ENCODE results near the gene SHB. TPM values are rescaled to one million over a fixed set of nuclear protein-coding genes. Genes with fewer than 3 reads are reported as not detected.

Gene SHB
- total RNA-seq, 1 experiment from 2014 or later: 20.7 TPM

- BruUV-seq (replicated peaks): no TSS peak
- H3K4me1 ChIP-seq (ENCODE audit: insufficient read depth, low read length, poor library complexity, severe bottlenecking): peaks cover 42% of the 10 kb centered on the region
- H3K36me3 ChIP-seq (ENCODE audit: insufficient read depth, low read length, poor library complexity, severe bottlenecking): no peaks in the 10 kb centered on the region
- H3K4me3 ChIP-seq (ENCODE audit: low read depth, low read length, poor library complexity, severe bottlenecking): no peak overlapping the region
- H3K27me3 ChIP-seq (replicated peaks; ENCODE audit: insufficient read depth, low read depth, low read length, poor library complexity): no peaks in the 10 kb centered on the region
- H3K9me3 ChIP-seq (ENCODE audit: low read depth, low read length, poor library complexity, severe bottlenecking): no peaks in the 10 kb centered on the region
- intact Hi-C loops (cut with micrococcal nuclease; ENCODE audit: unreplicated experiment): no loop called here
- TF ChIP-seq, protein P1, sequence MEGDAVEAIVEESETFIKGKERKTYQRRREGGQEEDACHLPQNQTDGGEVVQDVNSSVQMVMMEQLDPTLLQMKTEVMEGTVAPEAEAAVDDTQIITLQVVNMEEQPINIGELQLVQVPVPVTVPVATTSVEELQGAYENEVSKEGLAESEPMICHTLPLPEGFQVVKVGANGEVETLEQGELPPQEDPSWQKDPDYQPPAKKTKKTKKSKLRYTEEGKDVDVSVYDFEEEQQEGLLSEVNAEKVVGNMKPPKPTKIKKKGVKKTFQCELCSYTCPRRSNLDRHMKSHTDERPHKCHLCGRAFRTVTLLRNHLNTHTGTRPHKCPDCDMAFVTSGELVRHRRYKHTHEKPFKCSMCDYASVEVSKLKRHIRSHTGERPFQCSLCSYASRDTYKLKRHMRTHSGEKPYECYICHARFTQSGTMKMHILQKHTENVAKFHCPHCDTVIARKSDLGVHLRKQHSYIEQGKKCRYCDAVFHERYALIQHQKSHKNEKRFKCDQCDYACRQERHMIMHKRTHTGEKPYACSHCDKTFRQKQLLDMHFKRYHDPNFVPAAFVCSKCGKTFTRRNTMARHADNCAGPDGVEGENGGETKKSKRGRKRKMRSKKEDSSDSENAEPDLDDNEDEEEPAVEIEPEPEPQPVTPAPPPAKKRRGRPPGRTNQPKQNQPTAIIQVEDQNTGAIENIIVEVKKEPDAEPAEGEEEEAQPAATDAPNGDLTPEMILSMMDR (conservative IDR thresholded peaks at IDR 0.05; ENCODE audit: low read depth, low read length): no peak; the same call in 1 of the 2 replicates
- TF ChIP-seq EZH2 (IDR thresholded peaks at IDR 0.05; ENCODE audit: borderline replicate concordance, low read depth, low read length, poor library complexity, severe bottlenecking): no peak
- no peak overlapping the region for H3K27ac ChIP-seq (ENCODE audit: low read depth, low read length, poor library complexity, severe bottlenecking)
- CTCF ChIA-PET: no interaction called here
- POLR2A ChIA-PET (ENCODE audit: low non-redundant PET): no interaction called here
- no peak for DNase-seq (ENCODE audit: low spot score)
Measured at GRCh38 chr9:38000332-38000731, 68.7 kb downstream of the SHB start.

- Histone ChIP-seq H3K4me1 (ENCODE audit: insufficient read depth, low read length, poor library complexity, severe bottlenecking) (peaks cover 48% of the 10 kb centered on the region), H3K9me3 (ENCODE audit: low read depth, low read length, poor library complexity, severe bottlenecking) (no peaks in the 10 kb centered on the region), H3K27ac (ENCODE audit: low read depth, low read length, poor library complexity, severe bottlenecking) (peak overlapping the region; percentile 76), H3K36me3 (ENCODE audit: insufficient read depth, low read length, poor library complexity, severe bottlenecking) (no peaks in the 10 kb centered on the region), H3K4me3 (ENCODE audit: low read depth, low read length, poor library complexity, severe bottlenecking) (no peak overlapping the region), H3K27me3 (replicated peaks; ENCODE audit: insufficient read depth, low read depth, low read length, poor library complexity) (no peaks in the 10 kb centered on the region)
- TF ChIP-seq, protein P1 (conservative IDR thresholded peaks at IDR 0.05; ENCODE audit: low read depth, low read length): no peak
- TF ChIP-seq EZH2 (IDR thresholded peaks at IDR 0.05; ENCODE audit: borderline replicate concordance, low read depth, low read length, poor library complexity, severe bottlenecking): no peak
- DNase-seq (ENCODE audit: low spot score): peak; percentile 40
- CTCF ChIA-PET: interaction anchor here (0.7 kb wide), 1 partner anchor 9 kb away, joined by 3 read pairs; no protein-coding TSS in a partner anchor
- POLR2A ChIA-PET (ENCODE audit: low non-redundant PET): no interaction called here
- intact Hi-C loops (cut with micrococcal nuclease; ENCODE audit: unreplicated experiment): loop anchor here (2.0 kb wide), 1 partner anchor 21 kb away; no protein-coding TSS in a partner anchor
- no TSS peak for BruUV-seq (replicated peaks)
Measured at GRCh38 chr9:37999588-38000189, 69.3 kb downstream of the SHB start.

DNA sequence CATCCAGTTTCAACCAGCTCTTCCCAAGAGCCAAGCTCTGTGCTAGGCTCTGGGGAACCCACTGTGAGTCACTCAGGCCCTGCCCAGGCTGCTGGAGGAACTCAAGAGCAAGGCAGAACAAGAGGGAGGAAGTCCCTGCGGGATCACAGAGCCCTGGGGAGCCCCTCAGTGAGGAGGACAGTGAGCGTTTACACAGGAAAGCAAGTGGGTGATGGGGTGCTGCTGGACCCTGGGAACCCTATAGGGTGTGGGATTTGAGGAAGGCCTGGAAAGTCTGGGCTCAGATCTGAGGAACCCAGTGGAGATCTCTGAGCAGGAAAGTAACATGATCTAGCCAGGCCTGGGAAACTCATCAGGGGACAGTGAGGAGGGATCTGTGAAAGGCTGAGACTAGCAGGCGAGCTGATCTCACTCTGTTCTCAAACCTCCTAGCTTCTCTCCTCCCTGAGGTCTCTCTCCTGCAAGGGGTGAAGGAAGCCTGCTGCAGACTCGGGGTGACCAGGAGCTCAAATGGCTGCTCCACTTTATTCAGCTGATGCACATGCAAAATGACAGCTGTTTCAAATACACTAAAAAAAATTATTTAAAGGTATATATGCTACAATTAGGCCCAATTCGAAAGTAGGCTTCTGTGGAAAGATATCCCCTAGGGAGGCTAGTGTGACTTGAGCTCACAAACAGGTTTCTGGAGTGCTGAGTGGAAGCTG lies 70.0 kb downstream of the SHB start:
- TF ChIP-seq, protein P1 (conservative IDR thresholded peaks at IDR 0.05; ENCODE audit: low read depth, low read length): no peak
- intact Hi-C loops (cut with micrococcal nuclease; ENCODE audit: unreplicated experiment): loop anchor here (2.0 kb wide), 1 partner anchor 20 kb away; no protein-coding TSS in a partner anchor

More for the DNA sequence above, 70.0 kb downstream of the SHB start:
- no peak overlapping the region for H3K4me3 ChIP-seq (ENCODE audit: low read depth, low read length, poor library complexity, severe bottlenecking)
- CTCF ChIA-PET: interaction anchor here (0.7 kb wide), 1 partner anchor 10 kb away, joined by 3 read pairs; no protein-coding TSS in a partner anchor
- peak; percentile 55 for DNase-seq (ENCODE audit: low spot score)
- POLR2A ChIA-PET (ENCODE audit: low non-redundant PET): no interaction called here
- peak overlapping the region; percentile 76 for H3K27ac ChIP-seq (ENCODE audit: low read depth, low read length, poor library complexity, severe bottlenecking)
- H3K27me3 ChIP-seq (replicated peaks; ENCODE audit: insufficient read depth, low read depth, low read length, poor library complexity): no peaks in the 10 kb centered on the region
- peaks cover 55% of the 10 kb centered on the region for H3K4me1 ChIP-seq (ENCODE audit: insufficient read depth, low read length, poor library complexity, severe bottlenecking)
- no peaks in the 10 kb centered on the region for H3K36me3 ChIP-seq (ENCODE audit: insufficient read depth, low read length, poor library complexity, severe bottlenecking)
- BruUV-seq (replicated peaks): no TSS peak
- H3K9me3 ChIP-seq (ENCODE audit: low read depth, low read length, poor library complexity, severe bottlenecking): no peaks in the 10 kb centered on the region

Measured in A673 (cell line).